H9 (cell line): Measurements from ENCODE around the gene ELMO2. TPM values are rescaled to one million over a fixed set of nuclear protein-coding genes. Genes with fewer than 3 reads are reported as not detected.

Source experiments
- DNase-seq: peaks from one replicate; pipeline ENCODE4 v3.0.0-alpha.2; 2017
- H2AFZ ChIP-seq: one replicate; pipeline ENCODE4 v1.6.1; 2013; ENCODE audit warnings: mild to moderate bottlenecking, low read length, control low read depth, moderate library complexity
- H2AK5ac ChIP-seq: 2 replicates; pipeline ENCODE4 v1.6.1; 2013; ENCODE audit warnings: low read length, control low read depth, mixed read lengths; ENCODE audit not compliant: insufficient read length
- H2BK120ac ChIP-seq: one replicate; pipeline ENCODE4 v1.6.1; 2013; ENCODE audit warnings: low read depth, mild to moderate bottlenecking, low read length, control low read depth, inconsistent platforms; ENCODE audit not compliant: poor library complexity, severe bottlenecking
- H2BK12ac ChIP-seq: 2 replicates; pipeline ENCODE4 v1.6.1; 2013; ENCODE audit warnings: low read length, control low read depth, mixed read lengths, low read depth; ENCODE audit not compliant: insufficient read length
- H2BK15ac ChIP-seq: 2 replicates; pipeline ENCODE4 v1.6.1; 2013; ENCODE audit warnings: low read depth, low read length, control low read depth
- H2BK20ac ChIP-seq: one replicate; pipeline ENCODE4 v1.6.1; 2013; ENCODE audit warnings: low read depth, mild to moderate bottlenecking, low read length, control low read depth, inconsistent platforms; ENCODE audit not compliant: poor library complexity, severe bottlenecking
- H2BK5ac ChIP-seq: 2 replicates; pipeline ENCODE4 v1.6.1; 2013; ENCODE audit warnings: low read length, control low read depth, mixed read lengths; ENCODE audit not compliant: insufficient read length
- H3K14ac ChIP-seq: 2 replicates; pipeline ENCODE4 v1.6.1; 2013; ENCODE audit warnings: low read length, control low read depth; ENCODE audit not compliant: insufficient read depth
- H3K18ac ChIP-seq: 2 replicates; pipeline ENCODE4 v1.6.1; 2013; ENCODE audit warnings: low read depth, mild to moderate bottlenecking, mixed read lengths, low read length, control low read depth; ENCODE audit not compliant: insufficient read length
- H3K23ac ChIP-seq: 2 replicates; pipeline ENCODE4 v1.6.1; 2013; ENCODE audit warnings: low read length, control low read depth, mixed read lengths, low read depth; ENCODE audit not compliant: insufficient read length
- H3K23me2 ChIP-seq: 2 replicates; pipeline ENCODE4 v1.6.1; 2013; ENCODE audit warnings: low read depth, mild to moderate bottlenecking, mixed read lengths, low read length, control low read depth; ENCODE audit not compliant: insufficient read length, poor library complexity, severe bottlenecking
- H3K27ac ChIP-seq: 2 replicates; pipeline ENCODE4 v1.5.1; 2013; ENCODE audit warnings: low read length, control low read depth, mixed read lengths, low read depth; ENCODE audit not compliant: insufficient read length
- H3K27me3 ChIP-seq: 2 replicates; pipeline ENCODE4 v1.6.1; 2013; ENCODE audit warnings: low read length, control low read depth, inconsistent platforms; ENCODE audit not compliant: insufficient read depth
- H3K4ac ChIP-seq: 2 replicates; pipeline ENCODE4 v1.6.1; 2013; ENCODE audit warnings: low read depth, mild to moderate bottlenecking, control low read depth, inconsistent platforms, low read length, moderate library complexity
- H3K4me1 ChIP-seq: 2 replicates; pipeline ENCODE4 v1.6.1; 2013; ENCODE audit warnings: low read length, control low read depth, inconsistent platforms; ENCODE audit not compliant: insufficient read depth
- H3K4me2 ChIP-seq: 2 replicates; pipeline ENCODE4 v1.6.1; 2013; ENCODE audit warnings: low read length, control low read depth, mixed read lengths; ENCODE audit not compliant: insufficient read length, insufficient read depth
- H3K56ac ChIP-seq: 2 replicates; pipeline ENCODE4 v1.6.1; 2013; ENCODE audit warnings: low read depth, mild to moderate bottlenecking, mixed read lengths, low read length, control low read depth; ENCODE audit not compliant: insufficient read length
- H3K79me1 ChIP-seq: 2 replicates; pipeline ENCODE4 v1.6.1; 2013; ENCODE audit warnings: low read depth, mild to moderate bottlenecking, moderate library complexity, low read length, control low read depth, inconsistent platforms; ENCODE audit not compliant: insufficient read depth, poor library complexity, severe bottlenecking
- H3K79me2 ChIP-seq: 2 replicates; pipeline ENCODE4 v1.6.1; 2013; ENCODE audit warnings: low read length, control low read depth, inconsistent platforms; ENCODE audit not compliant: insufficient read depth
- H3K9ac ChIP-seq: 2 replicates; pipeline ENCODE4 v1.6.1; 2013; ENCODE audit warnings: low read length, control low read depth, mixed read lengths; ENCODE audit not compliant: insufficient read length; ENCODE audit errors: extremely low read depth
- H3K9me3 ChIP-seq: one replicate; pipeline ENCODE4 v1.6.1; 2013; ENCODE audit warnings: low read depth, low read length, inconsistent platforms; ENCODE audit not compliant: control insufficient read depth
- H3T11ph ChIP-seq: one replicate; pipeline ENCODE4 v1.6.1; 2013; ENCODE audit warnings: mild to moderate bottlenecking, low read length, control low read depth, inconsistent platforms
- H4K20me1 ChIP-seq: one replicate; pipeline ENCODE4 v1.6.1; 2013; ENCODE audit not compliant: control insufficient read depth, insufficient read length, insufficient read depth
- H4K5ac ChIP-seq: 2 replicates; pipeline ENCODE4 v1.6.1; 2013; ENCODE audit warnings: low read depth, mild to moderate bottlenecking, mixed read lengths, low read length, control low read depth; ENCODE audit not compliant: insufficient read length
- H4K8ac ChIP-seq: replicated peaks from 2 replicates; pipeline ENCODE4 v1.6.1; 2013; ENCODE audit warnings: low read length, control low read depth, mixed read lengths, low read depth; ENCODE audit not compliant: insufficient read length
- H4K91ac ChIP-seq: 2 replicates; pipeline ENCODE4 v1.6.1; 2013; ENCODE audit warnings: low read depth, mild to moderate bottlenecking, moderate library complexity, mixed read lengths, low read length, control low read depth; ENCODE audit not compliant: insufficient read length
- H3K27ac Mint-ChIP-seq, 3 experiments: 2 replicates in 2 of 3; 3 replicates in 1 of 3; pipeline ENCODE4 v1.8.0; 2020 to 2021; ENCODE audit warnings: mixed read lengths in 3 of 3, mild to moderate bottlenecking in 1 of 3, moderate library complexity in 1 of 3
- H3K27me3 Mint-ChIP-seq: 2 replicates; pipeline ENCODE4 v1.8.0; 2021; ENCODE audit warnings: low read depth, mild to moderate bottlenecking, moderate library complexity, mixed read lengths
- H3K36me3 Mint-ChIP-seq, 3 experiments: 2 replicates in 2 of 3; 3 replicates in 1 of 3; pipeline ENCODE4 v1.8.0; 2020 to 2021; ENCODE audit warnings: low read depth in 3 of 3, mixed read lengths in 3 of 3; ENCODE audit not compliant: insufficient read depth in 1 of 3
- H3K4me1 Mint-ChIP-seq, 2 experiments: 2 replicates each; pipeline ENCODE4 v1.8.0; 2020; ENCODE audit warnings: mixed read lengths in 2 of 2
- H3K4me3 Mint-ChIP-seq, 2 experiments: 2 replicates in 1 of 2; 3 replicates in 1 of 2; pipeline ENCODE4 v1.8.0; 2020 to 2021; ENCODE audit warnings: mild to moderate bottlenecking in 2 of 2, mixed read lengths in 2 of 2, moderate library complexity in 1 of 2
- H3K9me3 Mint-ChIP-seq, 2 experiments: 2 replicates in 1 of 2; 3 replicates in 1 of 2; pipeline ENCODE4 v1.8.0; 2020; ENCODE audit warnings: mild to moderate bottlenecking in 2 of 2, mixed read lengths in 2 of 2, moderate library complexity in 1 of 2
- WGBS: extraction: QIAGEN DNeasy Blood & Tissue Kit; methylation state at CpG from one replicate; pipeline ENCODE4 v1.1.7; 2013; ENCODE audit warnings: missing lambda C conversion rate, low lambda C conversion rate, mixed read lengths; ENCODE audit not compliant: insufficient read length; ENCODE audit errors: extremely low coverage; 5-methylcytosine and 5-hydroxymethylcytosine counted together
- total RNA-seq: library from RNA; stranded (reverse); gene quantifications from 2 replicates; pipeline ENCODE4 v1.2.1, GENCODE V29; 2021
- TF ChIP-seq, protein P1 (sequence below): fragments of 200-600 bp; sonication (generic); conservative IDR thresholded peaks from 3 replicates; pipeline ENCODE4 v1.8.0; 2021; ENCODE audit warnings: antibody characterized with exemption, mild to moderate bottlenecking

Gene ELMO2
- total RNA-seq, 1 experiment from 2014 or later = 32.5 TPM

DNA sequence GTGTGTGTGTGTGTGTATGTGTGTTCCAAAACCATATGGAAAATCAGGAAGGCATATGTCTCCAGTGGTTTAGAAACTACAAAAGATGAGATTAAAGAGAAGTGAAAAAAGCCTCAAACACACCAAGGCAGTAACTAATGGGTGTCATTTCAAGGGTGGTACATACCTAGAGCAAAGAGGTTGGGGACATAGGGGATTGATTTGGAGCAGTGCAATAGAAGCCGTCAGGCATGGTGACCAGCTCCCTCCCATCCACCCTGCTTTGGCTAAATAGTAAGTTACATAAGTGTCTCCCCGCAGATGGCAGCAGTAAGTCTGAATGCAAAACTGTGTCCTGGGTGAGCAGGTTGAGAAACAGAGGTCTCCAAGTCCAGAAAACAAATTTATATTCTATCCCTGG lies 10.4 kb upstream of the ELMO2 start:
- H4K8ac ChIP-seq = no peak overlapping the region
- no peaks in the 10 kb centered on the region for H3K79me2 ChIP-seq
- no peaks in the 10 kb centered on the region for H3K36me3 Mint-ChIP-seq
- no peak overlapping the region for H3K27ac ChIP-seq
- H3K23ac ChIP-seq = no peak overlapping the region
- H3T11ph ChIP-seq = no peak overlapping the region
- H2BK15ac ChIP-seq = no peak overlapping the region
- H3K9ac ChIP-seq = no peak overlapping the region
- H3K79me1 ChIP-seq = no peaks in the 10 kb centered on the region
- no peak overlapping the region for H2AFZ ChIP-seq
- H3K4me2 ChIP-seq = no peak overlapping the region
- H2BK20ac ChIP-seq = no peak overlapping the region
- no peak overlapping the region for H2BK120ac ChIP-seq
- no peaks in the 10 kb centered on the region for H3K4me1 ChIP-seq
- no peak overlapping the region for H3K14ac ChIP-seq
- no peak overlapping the region for H2BK5ac ChIP-seq
- WGBS = no CpG with 5 or more reads among the region's 2 CpGs
- H3K18ac ChIP-seq = no peak overlapping the region
- no peak overlapping the region for H2AK5ac ChIP-seq
- no peaks in the 10 kb centered on the region for H4K20me1 ChIP-seq
- H3K4ac ChIP-seq = no peak overlapping the region
- H2BK12ac ChIP-seq = no peak overlapping the region
- H3K23me2 ChIP-seq = no peaks in the 10 kb centered on the region
- H3K27ac Mint-ChIP-seq = no peak overlapping the region
- H3K27me3 ChIP-seq = no peaks in the 10 kb centered on the region
- no peaks in the 10 kb centered on the region for H3K9me3 ChIP-seq
- peaks cover 16 to 20% of the 10 kb centered on the region in 2 experiments for H3K4me1 Mint-ChIP-seq
- no peak for DNase-seq
- no peaks in the 10 kb centered on the region; the same call in 1 of the 2 replicates for H3K27me3 Mint-ChIP-seq
- TF ChIP-seq, protein P1, sequence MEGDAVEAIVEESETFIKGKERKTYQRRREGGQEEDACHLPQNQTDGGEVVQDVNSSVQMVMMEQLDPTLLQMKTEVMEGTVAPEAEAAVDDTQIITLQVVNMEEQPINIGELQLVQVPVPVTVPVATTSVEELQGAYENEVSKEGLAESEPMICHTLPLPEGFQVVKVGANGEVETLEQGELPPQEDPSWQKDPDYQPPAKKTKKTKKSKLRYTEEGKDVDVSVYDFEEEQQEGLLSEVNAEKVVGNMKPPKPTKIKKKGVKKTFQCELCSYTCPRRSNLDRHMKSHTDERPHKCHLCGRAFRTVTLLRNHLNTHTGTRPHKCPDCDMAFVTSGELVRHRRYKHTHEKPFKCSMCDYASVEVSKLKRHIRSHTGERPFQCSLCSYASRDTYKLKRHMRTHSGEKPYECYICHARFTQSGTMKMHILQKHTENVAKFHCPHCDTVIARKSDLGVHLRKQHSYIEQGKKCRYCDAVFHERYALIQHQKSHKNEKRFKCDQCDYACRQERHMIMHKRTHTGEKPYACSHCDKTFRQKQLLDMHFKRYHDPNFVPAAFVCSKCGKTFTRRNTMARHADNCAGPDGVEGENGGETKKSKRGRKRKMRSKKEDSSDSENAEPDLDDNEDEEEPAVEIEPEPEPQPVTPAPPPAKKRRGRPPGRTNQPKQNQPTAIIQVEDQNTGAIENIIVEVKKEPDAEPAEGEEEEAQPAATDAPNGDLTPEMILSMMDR = no peak
- no peak overlapping the region for H4K91ac ChIP-seq
- no peak overlapping the region for H4K5ac ChIP-seq
- no peaks in the 10 kb centered on the region for H3K9me3 Mint-ChIP-seq
- H3K56ac ChIP-seq = no peak overlapping the region
- no peak overlapping the region for H3K4me3 Mint-ChIP-seq
